Right kidney (tissue), 1 donor: ENCODE data around the gene BCL2.
A peak's percentile ranks its signal among the peaks of the same experiment; 100 is the strongest.

Experiments
- DNase-seq: peaks from one replicate; pipeline ENCODE4 v3.0.0-alpha.2; 2016

The BCL2 gene

GRCh38 chr18:63329431-63330145 is 10.0 kb upstream of the BCL2 start:
- no peak for DNase-seq

GRCh38 chr18:63326011-63326410 is 6.4 kb upstream of the BCL2 start:
- no peak for DNase-seq

- no peak for DNase-seq
These were observed 5.6 kb upstream of the BCL2 start for GRCh38 chr18:63325086-63325686.

- DNase-seq, result no peak
These were observed 3.5 kb upstream of the BCL2 start for GRCh38 chr18:63322908-63323634.

GRCh38 chr18:63322206-63322605 is 2.6 kb upstream of the BCL2 start:
- DNase-seq, result no peak

GRCh38 chr18:63321291-63321690 is 1.7 kb upstream of the BCL2 start:
- DNase-seq, result no peak

- no peak for DNase-seq
These were observed 1.4 kb upstream of the BCL2 start for GRCh38 chr18:63320975-63321265.

- DNase-seq, result peak; percentile 88
These were observed 780 bp upstream of the BCL2 start for GRCh38 chr18:63320123-63320974.

- no peak for DNase-seq
These were observed 633 bp downstream of the BCL2 start for GRCh38 chr18:63318889-63319382.

GRCh38 chr18:63317982-63318888 is 1.3 kb downstream of the BCL2 start:
- DNase-seq, result peak; percentile 78

GRCh38 chr18:63317556-63317946 is 2.0 kb downstream of the BCL2 start:
- DNase-seq, result no peak

GRCh38 chr18:63316612-63317555 is 2.7 kb downstream of the BCL2 start:
- DNase-seq, result no peak

- DNase-seq, result no peak
These were observed 3.7 kb downstream of the BCL2 start for GRCh38 chr18:63315876-63316275.

GRCh38 chr18:63315131-63315662 is 4.4 kb downstream of the BCL2 start:
- no peak for DNase-seq

- no peak for DNase-seq
These were observed 5.3 kb downstream of the BCL2 start for GRCh38 chr18:63314062-63314790.

GRCh38 chr18:63313396-63313917 is 6.1 kb downstream of the BCL2 start:
- no peak for DNase-seq

- DNase-seq, result no peak
These were observed 6.7 kb downstream of the BCL2 start for GRCh38 chr18:63312737-63313395.

- no peak for DNase-seq
These were observed 7.6 kb downstream of the BCL2 start for GRCh38 chr18:63312019-63312409.
